ENCODE measurements around the gene DOCK1.

DNA sequence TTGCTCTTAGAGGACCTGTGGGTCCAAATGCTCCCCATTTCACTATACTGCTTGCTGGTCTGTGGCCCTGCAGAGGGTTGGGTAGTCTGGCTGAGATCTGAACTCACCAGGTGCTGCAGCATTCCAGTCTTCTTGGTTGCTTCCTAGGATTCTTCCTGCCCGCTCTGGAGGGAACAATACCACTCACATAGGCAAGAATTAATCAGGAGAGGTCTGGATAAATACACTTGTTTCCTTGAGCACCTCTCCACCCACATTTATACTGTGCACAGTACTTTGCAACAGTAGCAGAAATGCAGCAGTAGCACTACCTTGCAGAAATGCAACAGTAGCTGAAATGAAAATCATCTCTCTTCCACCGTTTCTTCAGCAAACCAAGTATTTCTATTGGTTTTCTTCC lies 165.9 kb downstream of the DOCK1 start:
- TF ChIP-seq, protein P1, sequence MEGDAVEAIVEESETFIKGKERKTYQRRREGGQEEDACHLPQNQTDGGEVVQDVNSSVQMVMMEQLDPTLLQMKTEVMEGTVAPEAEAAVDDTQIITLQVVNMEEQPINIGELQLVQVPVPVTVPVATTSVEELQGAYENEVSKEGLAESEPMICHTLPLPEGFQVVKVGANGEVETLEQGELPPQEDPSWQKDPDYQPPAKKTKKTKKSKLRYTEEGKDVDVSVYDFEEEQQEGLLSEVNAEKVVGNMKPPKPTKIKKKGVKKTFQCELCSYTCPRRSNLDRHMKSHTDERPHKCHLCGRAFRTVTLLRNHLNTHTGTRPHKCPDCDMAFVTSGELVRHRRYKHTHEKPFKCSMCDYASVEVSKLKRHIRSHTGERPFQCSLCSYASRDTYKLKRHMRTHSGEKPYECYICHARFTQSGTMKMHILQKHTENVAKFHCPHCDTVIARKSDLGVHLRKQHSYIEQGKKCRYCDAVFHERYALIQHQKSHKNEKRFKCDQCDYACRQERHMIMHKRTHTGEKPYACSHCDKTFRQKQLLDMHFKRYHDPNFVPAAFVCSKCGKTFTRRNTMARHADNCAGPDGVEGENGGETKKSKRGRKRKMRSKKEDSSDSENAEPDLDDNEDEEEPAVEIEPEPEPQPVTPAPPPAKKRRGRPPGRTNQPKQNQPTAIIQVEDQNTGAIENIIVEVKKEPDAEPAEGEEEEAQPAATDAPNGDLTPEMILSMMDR (conservative IDR thresholded peaks at IDR 0.05) = no peak
- no peak for TF ChIP-seq ZFX (IDR thresholded peaks at IDR 0.05)

Measured in C4-2B (cell line).